GM23338 (cell line): ENCODE measurements around the gene CFI. TPM values are rescaled to one million over a fixed set of nuclear protein-coding genes. Genes with fewer than 3 reads are reported as not detected.

Experiments used
- ATAC-seq: fragments of 200-7000 bp; cut with Tn5 transposase; 3 replicates; pipeline ENCODE4 v1.9.1; 2020
- DNase-seq: peaks from one replicate; pipeline ENCODE4 v3.0.0-alpha.2; 2015; ENCODE audit warnings: low spot score
- H2AFZ ChIP-seq: fragments of 200-600 bp; sonication (generic); 2 replicates; pipeline ENCODE4 v1.8.0; 2016; ENCODE audit warnings: antibody characterized with exemption, mild to moderate bottlenecking, moderate library complexity
- H3F3A ChIP-seq: fragments of 200-600 bp; sonication (generic); replicated peaks from 2 replicates; pipeline ENCODE4 v1.8.0; 2017; ENCODE audit warnings: antibody characterized with exemption, mixed run types, low read depth
- H3K27ac ChIP-seq: fragments of 200-600 bp; sonication (generic); 2 replicates; pipeline ENCODE4 v1.6.1; 2016; ENCODE audit warnings: low read depth
- H3K27me3 ChIP-seq: fragments of 200-600 bp; sonication (generic); 2 replicates; pipeline ENCODE4 v1.8.0; 2016; ENCODE audit warnings: mild to moderate bottlenecking, mixed run types, moderate library complexity; ENCODE audit not compliant: insufficient read depth
- H3K36me3 ChIP-seq: fragments of 200-600 bp; sonication (generic); 2 replicates; pipeline ENCODE4 v1.8.0; 2016; ENCODE audit warnings: mild to moderate bottlenecking; ENCODE audit not compliant: insufficient read depth
- H3K4me1 ChIP-seq: fragments of 200-600 bp; sonication (generic); 2 replicates; pipeline ENCODE4 v1.8.0; 2016; ENCODE audit warnings: mild to moderate bottlenecking, moderate library complexity; ENCODE audit not compliant: insufficient read depth
- H3K4me2 ChIP-seq: fragments of 200-600 bp; sonication (generic); 2 replicates; pipeline ENCODE4 v1.7.1; 2017; ENCODE audit warnings: mixed run types
- H3K4me3 ChIP-seq: fragments of 200-600 bp; sonication (generic); 2 replicates; pipeline ENCODE4 v1.6.1; 2016; ENCODE audit warnings: mixed run types
- H3K79me2 ChIP-seq: fragments of 200-600 bp; sonication (generic); replicated peaks from 2 replicates; pipeline ENCODE4 v1.8.0; 2017; ENCODE audit warnings: mild to moderate bottlenecking; ENCODE audit not compliant: insufficient read depth
- H3K9me2 ChIP-seq: fragments of 200-600 bp; sonication (generic); 2 replicates; pipeline ENCODE4 v1.8.0; 2017; ENCODE audit not compliant: insufficient read depth
- H4K20me1 ChIP-seq: fragments of 200-600 bp; sonication (generic); replicated peaks from 2 replicates; pipeline ENCODE4 v1.8.0; 2017; ENCODE audit warnings: mild to moderate bottlenecking; ENCODE audit not compliant: insufficient read depth
- H3K27ac Mint-ChIP-seq: 2 replicates; pipeline ENCODE4 v1.8.0; 2020; ENCODE audit warnings: inconsistent platforms, mild to moderate bottlenecking, moderate library complexity, mixed read lengths
- H3K27me3 Mint-ChIP-seq: 3 replicates; pipeline ENCODE4 v1.8.0; 2022; ENCODE audit warnings: low read depth, mild to moderate bottlenecking, moderate library complexity, mixed read lengths, inconsistent platforms; ENCODE audit not compliant: insufficient read depth, poor library complexity
- H3K36me3 Mint-ChIP-seq: 3 replicates; pipeline ENCODE4 v1.8.0; 2021; ENCODE audit warnings: low read depth, mild to moderate bottlenecking, inconsistent platforms, moderate library complexity, mixed read lengths
- H3K4me1 Mint-ChIP-seq: 3 replicates; pipeline ENCODE4 v1.8.0; 2020; ENCODE audit warnings: mild to moderate bottlenecking, inconsistent platforms, mixed read lengths
- H3K4me3 Mint-ChIP-seq: 3 replicates; pipeline ENCODE4 v1.8.0; 2021; ENCODE audit warnings: moderate library complexity, mild to moderate bottlenecking, inconsistent platforms, mixed read lengths
- H3K9me3 Mint-ChIP-seq: 3 replicates; pipeline ENCODE4 v1.8.0; 2020; ENCODE audit warnings: moderate library complexity, mild to moderate bottlenecking, inconsistent platforms, mixed read lengths
- ZNF331 ChIP-seq: fragments of 250-450 bp; sonication (Bioruptor Pico); IDR thresholded peaks from 2 replicates; pipeline ENCODE4 v1.5.0; 2020; ENCODE audit warnings: low read depth, mild to moderate bottlenecking, moderate library complexity
- polyA plus RNA-seq: library from polyadenylated mRNA; unstranded; fragments of >200 nt; fragmentation: Nextera tagmentation; extraction: Ambion mirVana; gene quantifications from 2 replicates; pipeline ENCODE4 v1.2.1, GENCODE V29; 2016
- total RNA-seq: library from RNA; depleted of rRNA; stranded (reverse); fragments of >200 nt; shearing (Covaris generic); gene quantifications from 2 replicates; pipeline ENCODE4 v1.2.3, GENCODE V29; 2014
- TF ChIP-seq, protein P1 (sequence below): fragments of 250-450 bp; sonication (Bioruptor Pico); IDR thresholded peaks from 2 replicates; pipeline ENCODE4 v1.5.0; 2020; ENCODE audit warnings: mild to moderate bottlenecking, moderate library complexity
- TF ChIP-seq, protein P2 (sequence below): IDR thresholded peaks from 2 replicates; pipeline ENCODE4 v1.6.1; 2016; ENCODE audit warnings: antibody characterized with exemption
- TF ChIP-seq, protein P3 (sequence below): IDR thresholded peaks from one replicate; pipeline ENCODE4 v1.6.1; 2018; ENCODE audit warnings: antibody characterized with exemption; ENCODE audit not compliant: unreplicated experiment

CFI gene
- total and polyA plus RNA-seq, 2 experiments from 2014 or later = not detected

DNA sequence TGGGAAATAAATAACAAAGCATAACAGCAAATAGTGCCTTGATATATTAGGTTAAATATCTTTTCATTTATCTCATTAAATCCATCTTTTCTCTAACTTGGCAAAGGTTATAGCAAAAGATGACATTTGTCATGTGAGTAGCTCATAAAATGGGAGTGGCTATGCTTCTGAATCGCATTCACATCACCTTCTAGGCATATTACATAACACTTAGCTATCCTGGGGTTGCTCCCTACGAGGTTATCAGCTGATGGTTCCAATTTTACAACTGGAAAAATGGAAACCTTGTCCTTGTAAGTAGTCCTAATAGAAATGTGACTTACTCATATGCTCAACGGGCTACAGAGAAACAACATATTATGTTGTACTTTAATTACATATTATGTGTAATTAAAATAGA is 88.3 kb downstream of the CFI start (continued):
- TF ChIP-seq, protein P1, sequence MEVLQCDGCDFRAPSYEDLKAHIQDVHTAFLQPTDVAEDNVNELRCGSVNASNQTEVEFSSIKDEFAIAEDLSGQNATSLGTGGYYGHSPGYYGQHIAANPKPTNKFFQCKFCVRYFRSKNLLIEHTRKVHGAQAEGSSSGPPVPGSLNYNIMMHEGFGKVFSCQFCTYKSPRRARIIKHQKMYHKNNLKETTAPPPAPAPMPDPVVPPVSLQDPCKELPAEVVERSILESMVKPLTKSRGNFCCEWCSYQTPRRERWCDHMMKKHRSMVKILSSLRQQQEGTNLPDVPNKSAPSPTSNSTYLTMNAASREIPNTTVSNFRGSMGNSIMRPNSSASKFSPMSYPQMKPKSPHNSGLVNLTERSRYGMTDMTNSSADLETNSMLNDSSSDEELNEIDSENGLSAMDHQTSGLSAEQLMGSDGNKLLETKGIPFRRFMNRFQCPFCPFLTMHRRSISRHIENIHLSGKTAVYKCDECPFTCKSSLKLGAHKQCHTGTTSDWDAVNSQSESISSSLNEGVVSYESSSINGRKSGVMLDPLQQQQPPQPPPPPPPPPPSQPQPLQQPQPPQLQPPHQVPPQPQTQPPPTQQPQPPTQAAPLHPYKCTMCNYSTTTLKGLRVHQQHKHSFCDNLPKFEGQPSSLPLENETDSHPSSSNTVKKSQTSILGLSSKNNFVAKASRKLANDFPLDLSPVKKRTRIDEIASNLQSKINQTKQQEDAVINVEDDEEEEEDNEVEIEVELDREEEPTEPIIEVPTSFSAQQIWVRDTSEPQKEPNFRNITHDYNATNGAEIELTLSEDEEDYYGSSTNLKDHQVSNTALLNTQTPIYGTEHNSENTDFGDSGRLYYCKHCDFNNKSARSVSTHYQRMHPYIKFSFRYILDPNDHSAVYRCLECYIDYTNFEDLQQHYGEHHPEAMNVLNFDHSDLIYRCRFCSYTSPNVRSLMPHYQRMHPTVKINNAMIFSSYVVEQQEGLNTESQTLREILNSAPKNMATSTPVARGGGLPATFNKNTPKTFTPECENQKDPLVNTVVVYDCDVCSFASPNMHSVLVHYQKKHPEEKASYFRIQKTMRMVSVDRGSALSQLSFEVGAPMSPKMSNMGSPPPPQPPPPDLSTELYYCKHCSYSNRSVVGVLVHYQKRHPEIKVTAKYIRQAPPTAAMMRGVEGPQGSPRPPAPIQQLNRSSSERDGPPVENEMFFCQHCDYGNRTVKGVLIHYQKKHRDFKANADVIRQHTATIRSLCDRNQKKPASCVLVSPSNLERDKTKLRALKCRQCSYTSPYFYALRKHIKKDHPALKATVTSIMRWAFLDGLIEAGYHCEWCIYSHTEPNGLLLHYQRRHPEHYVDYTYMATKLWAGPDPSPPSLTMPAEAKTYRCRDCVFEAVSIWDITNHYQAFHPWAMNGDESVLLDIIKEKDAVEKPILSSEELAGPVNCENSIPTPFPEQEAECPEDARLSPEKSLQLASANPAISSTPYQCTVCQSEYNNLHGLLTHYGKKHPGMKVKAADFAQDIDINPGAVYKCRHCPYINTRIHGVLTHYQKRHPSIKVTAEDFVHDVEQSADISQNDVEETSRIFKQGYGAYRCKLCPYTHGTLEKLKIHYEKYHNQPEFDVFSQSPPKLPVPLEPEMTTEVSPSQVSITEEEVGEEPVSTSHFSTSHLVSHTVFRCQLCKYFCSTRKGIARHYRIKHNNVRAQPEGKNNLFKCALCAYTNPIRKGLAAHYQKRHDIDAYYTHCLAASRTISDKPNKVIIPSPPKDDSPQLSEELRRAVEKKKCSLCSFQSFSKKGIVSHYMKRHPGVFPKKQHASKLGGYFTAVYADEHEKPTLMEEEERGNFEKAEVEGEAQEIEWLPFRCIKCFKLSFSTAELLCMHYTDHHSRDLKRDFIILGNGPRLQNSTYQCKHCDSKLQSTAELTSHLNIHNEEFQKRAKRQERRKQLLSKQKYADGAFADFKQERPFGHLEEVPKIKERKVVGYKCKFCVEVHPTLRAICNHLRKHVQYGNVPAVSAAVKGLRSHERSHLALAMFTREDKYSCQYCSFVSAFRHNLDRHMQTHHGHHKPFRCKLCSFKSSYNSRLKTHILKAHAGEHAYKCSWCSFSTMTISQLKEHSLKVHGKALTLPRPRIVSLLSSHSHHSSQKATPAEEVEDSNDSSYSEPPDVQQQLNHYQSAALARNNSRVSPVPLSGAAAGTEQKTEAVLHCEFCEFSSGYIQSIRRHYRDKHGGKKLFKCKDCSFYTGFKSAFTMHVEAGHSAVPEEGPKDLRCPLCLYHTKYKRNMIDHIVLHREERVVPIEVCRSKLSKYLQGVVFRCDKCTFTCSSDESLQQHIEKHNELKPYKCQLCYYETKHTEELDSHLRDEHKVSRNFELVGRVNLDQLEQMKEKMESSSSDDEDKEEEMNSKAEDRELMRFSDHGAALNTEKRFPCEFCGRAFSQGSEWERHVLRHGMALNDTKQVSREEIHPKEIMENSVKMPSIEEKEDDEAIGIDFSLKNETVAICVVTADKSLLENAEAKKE (CRISPR knock-in tag) = no peak

DNA sequence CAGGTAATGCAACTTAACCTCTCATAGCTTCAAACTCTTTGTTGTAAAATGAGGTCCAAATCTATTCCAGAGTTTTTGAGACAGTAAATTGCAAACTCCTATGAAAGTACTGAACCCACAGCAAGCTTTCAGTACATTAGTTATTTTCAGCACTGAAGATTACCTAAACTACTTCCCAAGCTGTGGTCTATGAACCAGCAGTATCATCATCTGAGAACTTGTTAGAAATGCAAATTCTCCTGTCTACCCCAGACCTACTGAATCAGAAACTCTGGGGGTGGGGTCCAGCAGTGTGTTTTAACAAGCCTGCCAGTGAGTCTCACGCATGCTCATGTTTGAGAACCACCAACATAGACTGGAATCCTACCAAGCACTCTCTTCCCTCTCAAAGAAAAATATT is 92.8 kb downstream of the CFI start:
- H3K27ac Mint-ChIP-seq = no peak overlapping the region
- no peaks in the 10 kb centered on the region for H3K27me3 ChIP-seq
- no peak overlapping the region for H3K4me3 Mint-ChIP-seq
- H3K4me1 ChIP-seq = peaks cover 4% of the 10 kb centered on the region; the same call in 1 of the 2 replicates
- peaks cover 8% of the 10 kb centered on the region; the same call in 1 of the 2 replicates for H3K36me3 ChIP-seq
- 0 out of 2 replicates have a peak, but pooled peaks cover 3% of the 10 kb centered on the region for H4K20me1 ChIP-seq
- ATAC-seq (no peak), DNase-seq (no peak)
- H3K79me2 ChIP-seq = no peaks in the 10 kb centered on the region; the same call in 1 of the 2 replicates
- no peak overlapping the region for H3K4me2 ChIP-seq
- H3K4me3 ChIP-seq = no peak overlapping the region
- no peaks in the 10 kb centered on the region for H3K9me3 Mint-ChIP-seq
- no peaks in the 10 kb centered on the region for H3F3A ChIP-seq
- H3K27me3 Mint-ChIP-seq = no peaks in the 10 kb centered on the region
- H3K36me3 Mint-ChIP-seq = peaks cover 8% of the 10 kb centered on the region
- no peak overlapping the region for H3K27ac ChIP-seq
- no peaks in the 10 kb centered on the region for H3K9me2 ChIP-seq
- H3K4me1 Mint-ChIP-seq = peaks cover 2% of the 10 kb centered on the region; the same call in 2 of the 3 replicates
- H2AFZ ChIP-seq = no peak overlapping the region
- TF ChIP-seq, protein P1 (CRISPR knock-in tag) = no peak
- TF ChIP-seq ZNF331 (CRISPR knock-in tag) = no peak
- TF ChIP-seq, protein P2, sequence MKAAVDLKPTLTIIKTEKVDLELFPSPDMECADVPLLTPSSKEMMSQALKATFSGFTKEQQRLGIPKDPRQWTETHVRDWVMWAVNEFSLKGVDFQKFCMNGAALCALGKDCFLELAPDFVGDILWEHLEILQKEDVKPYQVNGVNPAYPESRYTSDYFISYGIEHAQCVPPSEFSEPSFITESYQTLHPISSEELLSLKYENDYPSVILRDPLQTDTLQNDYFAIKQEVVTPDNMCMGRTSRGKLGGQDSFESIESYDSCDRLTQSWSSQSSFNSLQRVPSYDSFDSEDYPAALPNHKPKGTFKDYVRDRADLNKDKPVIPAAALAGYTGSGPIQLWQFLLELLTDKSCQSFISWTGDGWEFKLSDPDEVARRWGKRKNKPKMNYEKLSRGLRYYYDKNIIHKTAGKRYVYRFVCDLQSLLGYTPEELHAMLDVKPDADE = no peak
- TF ChIP-seq, protein P3, sequence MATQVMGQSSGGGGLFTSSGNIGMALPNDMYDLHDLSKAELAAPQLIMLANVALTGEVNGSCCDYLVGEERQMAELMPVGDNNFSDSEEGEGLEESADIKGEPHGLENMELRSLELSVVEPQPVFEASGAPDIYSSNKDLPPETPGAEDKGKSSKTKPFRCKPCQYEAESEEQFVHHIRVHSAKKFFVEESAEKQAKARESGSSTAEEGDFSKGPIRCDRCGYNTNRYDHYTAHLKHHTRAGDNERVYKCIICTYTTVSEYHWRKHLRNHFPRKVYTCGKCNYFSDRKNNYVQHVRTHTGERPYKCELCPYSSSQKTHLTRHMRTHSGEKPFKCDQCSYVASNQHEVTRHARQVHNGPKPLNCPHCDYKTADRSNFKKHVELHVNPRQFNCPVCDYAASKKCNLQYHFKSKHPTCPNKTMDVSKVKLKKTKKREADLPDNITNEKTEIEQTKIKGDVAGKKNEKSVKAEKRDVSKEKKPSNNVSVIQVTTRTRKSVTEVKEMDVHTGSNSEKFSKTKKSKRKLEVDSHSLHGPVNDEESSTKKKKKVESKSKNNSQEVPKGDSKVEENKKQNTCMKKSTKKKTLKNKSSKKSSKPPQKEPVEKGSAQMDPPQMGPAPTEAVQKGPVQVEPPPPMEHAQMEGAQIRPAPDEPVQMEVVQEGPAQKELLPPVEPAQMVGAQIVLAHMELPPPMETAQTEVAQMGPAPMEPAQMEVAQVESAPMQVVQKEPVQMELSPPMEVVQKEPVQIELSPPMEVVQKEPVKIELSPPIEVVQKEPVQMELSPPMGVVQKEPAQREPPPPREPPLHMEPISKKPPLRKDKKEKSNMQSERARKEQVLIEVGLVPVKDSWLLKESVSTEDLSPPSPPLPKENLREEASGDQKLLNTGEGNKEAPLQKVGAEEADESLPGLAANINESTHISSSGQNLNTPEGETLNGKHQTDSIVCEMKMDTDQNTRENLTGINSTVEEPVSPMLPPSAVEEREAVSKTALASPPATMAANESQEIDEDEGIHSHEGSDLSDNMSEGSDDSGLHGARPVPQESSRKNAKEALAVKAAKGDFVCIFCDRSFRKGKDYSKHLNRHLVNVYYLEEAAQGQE = no peak
